BJ (cell line): ENCODE data around the gene GCC1. TPM values are rescaled to one million over a fixed set of nuclear protein-coding genes. Genes with fewer than 3 reads are reported as not detected.

Source experiments
- CTCF ChIA-PET: fragments of 350-600 bp; formaldehyde crosslinking; extraction: SDS; loops from one replicate; lab custom pipeline; 2021; ENCODE audit warnings: antibody characterized with exemption, inconsistent platforms; lab: Yijun Ruan, JAX
- POLR2A ChIA-PET: fragments of 300-600 bp; sonication (Branson Sonifier 250); formaldehyde crosslinking; extraction: SDS; loops from one replicate; lab custom pipeline; 2021; ENCODE audit warnings: antibody characterized with exemption; lab: Charles Lee
- DNase-seq: peaks from one replicate; pipeline ENCODE4 v3.0.0-alpha.2; 2011; ENCODE audit warnings: low read depth
- H3K27me3 ChIP-seq: 2 replicates; pipeline ENCODE4 v1.6.0; 2011; ENCODE audit warnings: low read length; ENCODE audit not compliant: control insufficient read depth, insufficient read depth
- H3K36me3 ChIP-seq: 2 replicates; pipeline ENCODE4 v1.5.1; 2011; ENCODE audit warnings: low read length; ENCODE audit not compliant: control insufficient read depth, insufficient read depth
- H3K4me3 ChIP-seq: 2 replicates; pipeline ENCODE4 v1.5.1; 2011; ENCODE audit warnings: low read depth, mild to moderate bottlenecking, control low read depth, low read length
- CTCF ChIP-seq: IDR thresholded peaks from 2 replicates; pipeline ENCODE4 v1.5.1; 2011; ENCODE audit warnings: low read depth, mild to moderate bottlenecking, control low read depth, inconsistent platforms, low read length, moderate library complexity; ENCODE audit not compliant: insufficient read depth
- polyA plus RNA-seq: library from polyadenylated mRNA; depleted of rRNA; stranded (reverse); fragments of >200 nt; gene quantifications from 2 replicates; pipeline ENCODE4 v1.2.3, GENCODE V29; 2011

GCC1 gene
- polyA plus RNA-seq, 1 experiment: 9.6 TPM

GRCh38 chr7:127566242-127566641 is 19.2 kb downstream of the GCC1 start:
- no peaks in the 10 kb centered on the region for H3K36me3 ChIP-seq
- CTCF ChIA-PET: no interaction called here
- POLR2A ChIA-PET: no interaction called here
- no peaks in the 10 kb centered on the region for H3K27me3 ChIP-seq
- no peak for DNase-seq
- no peak overlapping the region for H3K4me3 ChIP-seq
- no peak for TF ChIP-seq CTCF

- Histone ChIP-seq H3K27me3 (no peaks in the 10 kb centered on the region; the same call in 1 of the 2 replicates), H3K4me3 (no peak overlapping the region), H3K36me3 (no peaks in the 10 kb centered on the region)
- ChIA-PET POLR2A (no interaction called here), CTCF (interaction anchor here (0.8 kb wide), 1 partner anchor 652 kb away, joined by 5 read pairs; no protein-coding TSS in a partner anchor)
- TF ChIP-seq CTCF: no peak
- DNase-seq: no peak
These were observed 27.6 kb downstream of the GCC1 start for GRCh38 chr7:127557803-127558202.

GRCh38 chr7:127556404-127556803 is 29.0 kb downstream of the GCC1 start:
- H3K27me3 ChIP-seq: no peaks in the 10 kb centered on the region; the same call in 1 of the 2 replicates
- no peak overlapping the region for H3K4me3 ChIP-seq
- no peak for TF ChIP-seq CTCF
- no peak for DNase-seq
- ChIA-PET CTCF (no interaction called here), POLR2A (no interaction called here)
- H3K36me3 ChIP-seq: no peaks in the 10 kb centered on the region

GRCh38 chr7:127551941-127552340 is 33.5 kb downstream of the GCC1 start:
- ChIA-PET CTCF (no interaction called here), POLR2A (no interaction called here)
- Histone ChIP-seq H3K36me3 (no peaks in the 10 kb centered on the region), H3K4me3 (no peak overlapping the region), H3K27me3 (no peaks in the 10 kb centered on the region)
- TF ChIP-seq CTCF: no peak
- DNase-seq: no peak

- ChIA-PET POLR2A (no interaction called here), CTCF (no interaction called here)
- no peak for DNase-seq
- Histone ChIP-seq H3K4me3 (no peak overlapping the region), H3K36me3 (no peaks in the 10 kb centered on the region), H3K27me3 (no peaks in the 10 kb centered on the region)
- peak; percentile 20; the same call in 1 of the 2 replicates for TF ChIP-seq CTCF
These were observed 35.1 kb downstream of the GCC1 start for GRCh38 chr7:127550247-127550646.
